Activated CD4-positive, alpha-beta T cell treated with anti-CD3 and anti-CD28 coated beads, Interleukin-2, amount 10 ng/mL, durations not matched to agents 7 days and 5 days (primary cell): ENCODE data around the gene PLIN3. TPM values are rescaled to one million over a fixed set of nuclear protein-coding genes. Genes with fewer than 3 reads are reported as not detected.
"Not testable (repeated sequence)": the region's sequence is repeated elsewhere in the genome, so short reads cannot be mapped to it uniquely, and the experiment has no call there.

ENCODE experiments used
- CTCF ChIA-PET: fragments of 350-600 bp; sonication (Branson Sonifier 250); formaldehyde crosslinking; loops from one replicate; lab custom pipeline; 2021; ENCODE audit warnings: antibody characterized with exemption; lab: Charles Lee
- POLR2A ChIA-PET: fragments of 350-600 bp; sonication (Branson Sonifier 250); formaldehyde crosslinking; loops from one replicate; lab custom pipeline; 2021; ENCODE audit warnings: antibody characterized with exemption; lab: Charles Lee
- DNase-seq: peaks from one replicate; pipeline ENCODE4 v3.0.0-alpha.2; 2020
- H3K27ac Mint-ChIP-seq: one replicate; pipeline ENCODE4 v1.8.0; 2021; ENCODE audit warnings: mild to moderate bottlenecking, moderate library complexity, mixed read lengths
- H3K27me3 Mint-ChIP-seq: one replicate; pipeline ENCODE4 v1.8.0; 2021; ENCODE audit warnings: mixed read lengths
- H3K36me3 Mint-ChIP-seq: one replicate; pipeline ENCODE4 v1.8.0; 2021; ENCODE audit warnings: low read depth, mixed read lengths
- H3K4me1 Mint-ChIP-seq: one replicate; pipeline ENCODE4 v1.8.0; 2021; ENCODE audit warnings: mixed read lengths
- H3K4me3 Mint-ChIP-seq: one replicate; pipeline ENCODE4 v1.8.0; 2021; ENCODE audit warnings: mild to moderate bottlenecking, moderate library complexity, mixed read lengths
- H3K9me3 Mint-ChIP-seq: one replicate; pipeline ENCODE4 v1.8.0; 2021; ENCODE audit warnings: mixed read lengths
- total RNA-seq, 2 experiments: library from RNA; stranded (reverse); gene quantifications; one replicate each; pipeline ENCODE4 v1.2.3, GENCODE V29; 2021

The PLIN3 gene
- total RNA-seq, 2 experiments from 2014 or later = 24.1 to 28.1 TPM

- H3K9me3 Mint-ChIP-seq = not testable (repeated sequence)
These were observed 14.0 kb downstream of the PLIN3 start for GRCh38 chr19:4853506-4853905.

GRCh38 chr19:4852484-4852883, 15.0 kb downstream of the PLIN3 start:
- H3K27ac Mint-ChIP-seq = no peak overlapping the region
- H3K36me3 Mint-ChIP-seq = no peaks in the 10 kb centered on the region
- no peaks in the 10 kb centered on the region for H3K9me3 Mint-ChIP-seq
- ChIA-PET CTCF (interaction anchor here (0.9 to 2.5 kb wide), 6 partner anchors 10 to 116 kb away, joined by 3 to 20 read pairs (median 4); partner anchors contain the start of gene KDM4B), POLR2A (interaction anchor here (0.7 kb wide), 1 partner anchor 59 kb away, joined by 6 read pairs; no protein-coding TSS in a partner anchor)
- DNase-seq = no peak
- H3K27me3 Mint-ChIP-seq = no peaks in the 10 kb centered on the region
- no peak overlapping the region for H3K4me3 Mint-ChIP-seq
- H3K4me1 Mint-ChIP-seq = peaks cover 3% of the 10 kb centered on the region

More at GRCh38 chr19:4853506-4853905, 14.0 kb downstream of the PLIN3 start:
- not testable (repeated sequence) for H3K36me3 Mint-ChIP-seq, H3K27ac Mint-ChIP-seq, DNase-seq, H3K4me3 Mint-ChIP-seq, H3K4me1 Mint-ChIP-seq, H3K27me3 Mint-ChIP-seq
- CTCF ChIA-PET = interaction anchor here (1.7 kb wide), 1 partner anchor 178 kb away, joined by 5 read pairs; no protein-coding TSS in a partner anchor
- POLR2A ChIA-PET = interaction anchor here (0.8 kb wide), 1 partner anchor 31 kb away, joined by 3 read pairs; no protein-coding TSS in a partner anchor

- Mint-ChIP-seq H3K9me3 (no peaks in the 10 kb centered on the region), H3K27ac (no peak overlapping the region), H3K27me3 (no peaks in the 10 kb centered on the region), H3K4me3 (no peak overlapping the region), H3K4me1 (peaks cover 3% of the 10 kb centered on the region), H3K36me3 (no peaks in the 10 kb centered on the region)
- DNase-seq = peak; percentile 77
- CTCF ChIA-PET = interaction anchor here (0.9 to 2.5 kb wide), 7 partner anchors 11 to 117 kb away, joined by 3 to 20 read pairs (median 4); partner anchors contain the start of gene KDM4B
- POLR2A ChIA-PET = no interaction called here
These were observed 15.7 kb downstream of the PLIN3 start for GRCh38 chr19:4851551-4852290.

GRCh38 chr19:4849019-4849418, 18.4 kb downstream of the PLIN3 start:
- Mint-ChIP-seq H3K27ac (no peak overlapping the region), H3K9me3 (no peaks in the 10 kb centered on the region), H3K4me3 (no peak overlapping the region), H3K27me3 (no peaks in the 10 kb centered on the region), H3K4me1 (peaks cover 3% of the 10 kb centered on the region), H3K36me3 (peaks cover 4% of the 10 kb centered on the region)
- POLR2A ChIA-PET = interaction anchor here (0.7 kb wide), 1 partner anchor 62 kb away, joined by 5 read pairs; no protein-coding TSS in a partner anchor
- DNase-seq = no peak
- CTCF ChIA-PET = interaction anchor here (0.9 to 1.6 kb wide), 2 partner anchors 35 to 39 kb away, joined by 3 to 9 read pairs; no protein-coding TSS in a partner anchor

GRCh38 chr19:4847190-4847973, 20.1 kb downstream of the PLIN3 start:
- Mint-ChIP-seq H3K9me3 (no peaks in the 10 kb centered on the region), H3K36me3 (peaks cover 4% of the 10 kb centered on the region)

GRCh38 chr19:4845975-4846374, 21.5 kb downstream of the PLIN3 start:
- H3K4me3 Mint-ChIP-seq, H3K27me3 Mint-ChIP-seq, CTCF ChIA-PET, H3K27ac Mint-ChIP-seq, DNase-seq, H3K9me3 Mint-ChIP-seq, POLR2A ChIA-PET, H3K4me1 Mint-ChIP-seq: not testable (repeated sequence)
- peaks cover 10% of the 10 kb centered on the region for H3K36me3 Mint-ChIP-seq

More at GRCh38 chr19:4847190-4847973, 20.1 kb downstream of the PLIN3 start:
- peaks cover 3% of the 10 kb centered on the region for H3K4me1 Mint-ChIP-seq
- no peaks in the 10 kb centered on the region for H3K27me3 Mint-ChIP-seq
- POLR2A ChIA-PET = no interaction called here
- no peak overlapping the region for H3K27ac Mint-ChIP-seq
- H3K4me3 Mint-ChIP-seq = no peak overlapping the region
- CTCF ChIA-PET = interaction anchor here (1.0 kb wide), 2 partner anchors 17 to 38 kb away, joined by 3 read pairs; no protein-coding TSS in a partner anchor
- DNase-seq = no peak

- no peaks in the 10 kb centered on the region for H3K9me3 Mint-ChIP-seq
- H3K36me3 Mint-ChIP-seq = peaks cover 17% of the 10 kb centered on the region
- no peak overlapping the region for H3K4me3 Mint-ChIP-seq
- H3K27ac Mint-ChIP-seq = peak overlapping the region; percentile 13
- CTCF ChIA-PET = interaction anchor here (0.7 to 2.5 kb wide), 5 partner anchors 20 to 53 kb away, joined by 3 to 9 read pairs (median 4); partner anchors contain the start of gene FEM1A
- H3K27me3 Mint-ChIP-seq = no peaks in the 10 kb centered on the region
- no peak for DNase-seq
- POLR2A ChIA-PET = interaction anchor here (0.6 kb wide), 1 partner anchor 39 kb away, joined by 3 read pairs; no protein-coding TSS in a partner anchor
- H3K4me1 Mint-ChIP-seq = peaks cover 12% of the 10 kb centered on the region
These were observed 22.9 kb downstream of the PLIN3 start for GRCh38 chr19:4844348-4845179.

GRCh38 chr19:4843647-4843965, 23.9 kb downstream of the PLIN3 start:
- ChIA-PET CTCF (interaction anchor here (0.7 to 2.5 kb wide), 4 partner anchors 17 to 52 kb away, joined by 3 to 9 read pairs (median 4); partner anchors contain the start of gene FEM1A), POLR2A (no interaction called here)
- peaks cover 12% of the 10 kb centered on the region for H3K4me1 Mint-ChIP-seq
- no peaks in the 10 kb centered on the region for H3K9me3 Mint-ChIP-seq
- H3K4me3 Mint-ChIP-seq = no peak overlapping the region
- peaks cover 17% of the 10 kb centered on the region for H3K36me3 Mint-ChIP-seq
- no peak for DNase-seq
- H3K27ac Mint-ChIP-seq = no peak overlapping the region
- H3K27me3 Mint-ChIP-seq = no peaks in the 10 kb centered on the region

GRCh38 chr19:4839192-4839591, 28.3 kb downstream of the PLIN3 start:
- Mint-ChIP-seq H3K4me1 (peaks cover 12% of the 10 kb centered on the region), H3K27ac (no peak overlapping the region), H3K9me3 (no peaks in the 10 kb centered on the region), H3K36me3 (peaks cover 18% of the 10 kb centered on the region), H3K4me3 (no peak overlapping the region), H3K27me3 (no peaks in the 10 kb centered on the region)
- CTCF ChIA-PET = interaction anchor here (0.6 to 1.9 kb wide), 2 partner anchors 16 to 192 kb away, joined by 3 to 4 read pairs; no protein-coding TSS in a partner anchor
- no peak for DNase-seq
- POLR2A ChIA-PET = no interaction called here

GRCh38 chr19:4832776-4833175, 34.7 kb downstream of the PLIN3 start:
- CTCF ChIA-PET = no interaction called here
- no peak overlapping the region for H3K27ac Mint-ChIP-seq
- H3K4me1 Mint-ChIP-seq = peaks cover 28% of the 10 kb centered on the region
- POLR2A ChIA-PET = no interaction called here
- no peak for DNase-seq
- no peaks in the 10 kb centered on the region for H3K9me3 Mint-ChIP-seq
- H3K36me3 Mint-ChIP-seq = peaks cover 17% of the 10 kb centered on the region
- no peaks in the 10 kb centered on the region for H3K27me3 Mint-ChIP-seq
- peak overlapping the region; percentile 82 for H3K4me3 Mint-ChIP-seq

- Mint-ChIP-seq H3K27ac (peak overlapping the region; percentile 89), H3K4me3 (peak overlapping the region; percentile 82), H3K36me3 (peaks cover 13% of the 10 kb centered on the region), H3K4me1 (peaks cover 29% of the 10 kb centered on the region)
- POLR2A ChIA-PET, DNase-seq, H3K9me3 Mint-ChIP-seq, H3K27me3 Mint-ChIP-seq: not testable (repeated sequence)
- CTCF ChIA-PET = interaction anchor here (0.6 to 2.4 kb wide), 2 partner anchors 35 to 41 kb away, joined by 3 to 12 read pairs; partner anchors contain the start of genes FEM1A and PLIN3
These were observed 35.5 kb downstream of the PLIN3 start for GRCh38 chr19:4831979-4832340.
